ENCODE results near the gene POLE2.
"Not testable (repeated sequence)": the region's sequence is repeated elsewhere in the genome, so short reads cannot be mapped to it uniquely, and the experiment has no call there.

The POLE2 gene, protein sequence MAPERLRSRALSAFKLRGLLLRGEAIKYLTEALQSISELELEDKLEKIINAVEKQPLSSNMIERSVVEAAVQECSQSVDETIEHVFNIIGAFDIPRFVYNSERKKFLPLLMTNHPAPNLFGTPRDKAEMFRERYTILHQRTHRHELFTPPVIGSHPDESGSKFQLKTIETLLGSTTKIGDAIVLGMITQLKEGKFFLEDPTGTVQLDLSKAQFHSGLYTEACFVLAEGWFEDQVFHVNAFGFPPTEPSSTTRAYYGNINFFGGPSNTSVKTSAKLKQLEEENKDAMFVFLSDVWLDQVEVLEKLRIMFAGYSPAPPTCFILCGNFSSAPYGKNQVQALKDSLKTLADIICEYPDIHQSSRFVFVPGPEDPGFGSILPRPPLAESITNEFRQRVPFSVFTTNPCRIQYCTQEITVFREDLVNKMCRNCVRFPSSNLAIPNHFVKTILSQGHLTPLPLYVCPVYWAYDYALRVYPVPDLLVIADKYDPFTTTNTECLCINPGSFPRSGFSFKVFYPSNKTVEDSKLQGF

DNA sequence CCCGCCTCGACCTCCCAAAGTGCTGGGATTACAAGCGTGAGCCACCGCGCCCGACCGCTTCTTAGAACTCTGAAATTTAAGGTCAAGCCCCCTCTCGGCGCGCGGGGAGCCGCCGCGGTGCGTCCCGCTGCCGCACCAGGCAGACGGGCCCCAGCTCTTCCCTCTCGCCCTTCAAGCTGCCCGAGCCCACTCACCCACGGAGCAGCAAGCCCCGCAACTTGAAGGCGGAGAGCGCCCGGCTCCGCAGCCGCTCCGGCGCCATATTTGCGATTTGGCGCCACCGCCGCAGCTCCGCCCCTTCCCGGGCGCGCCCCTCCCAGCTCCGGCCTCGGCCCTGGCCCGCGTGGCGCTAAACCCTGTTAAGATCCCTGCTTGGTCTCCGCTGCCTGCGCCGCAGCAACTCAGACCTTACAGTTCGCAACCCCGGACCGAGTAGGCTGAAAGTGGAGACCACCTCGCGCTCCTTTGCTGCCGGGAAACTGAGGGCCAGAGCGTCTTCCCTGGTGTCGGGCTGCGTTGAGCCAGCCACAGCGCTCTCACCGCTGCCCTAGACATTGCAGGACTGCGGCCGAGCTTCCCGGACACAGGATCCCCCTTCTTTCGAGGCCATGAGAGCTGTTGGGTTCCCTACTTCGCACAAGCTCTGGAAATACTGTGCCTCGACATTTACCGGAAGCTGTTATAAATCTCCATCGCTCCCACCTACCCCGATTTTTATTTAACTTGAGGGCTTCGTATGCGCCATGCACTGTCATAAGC, at the start of gene POLE2:
Gene POLE2 (minus strand): TSS at position 273 of the 759 bp plus-strand sequence. CDS start 11 bp downstream, at position 262.
- DNase-seq (ENCODE audit: low spot score) = peak; percentile 79

GRCh38 chr14:49735669-49736068, 47.7 kb upstream of the POLE2 start:
- not testable (repeated sequence) for DNase-seq (ENCODE audit: low spot score)

DNA sequence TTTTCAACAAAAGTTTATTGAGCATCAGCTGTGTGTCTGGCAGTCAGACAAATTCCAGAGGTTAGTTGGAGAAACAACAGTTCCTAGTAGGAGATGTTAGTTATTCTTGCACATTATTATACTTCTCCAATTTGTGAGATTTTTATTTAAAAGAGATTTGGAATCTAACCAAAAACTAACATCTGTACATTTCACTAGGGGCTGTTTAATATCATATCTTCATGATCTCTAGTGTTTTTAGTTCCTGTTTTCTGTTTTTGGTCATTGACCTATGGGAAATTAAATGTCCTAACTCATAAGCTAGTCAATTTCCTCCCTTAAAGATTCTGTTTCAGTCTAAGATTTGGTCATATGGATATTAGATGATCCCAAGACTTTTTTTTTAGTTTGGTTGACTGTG, 45.8 kb upstream of the POLE2 start:
- no peak for DNase-seq (ENCODE audit: low spot score)

GRCh38 chr14:49732896-49733295, 44.9 kb upstream of the POLE2 start:
- no peak for DNase-seq (ENCODE audit: low spot score)

- DNase-seq (ENCODE audit: low spot score) = no peak
These were observed 39.2 kb upstream of the POLE2 start for GRCh38 chr14:49727171-49727570.

DNA sequence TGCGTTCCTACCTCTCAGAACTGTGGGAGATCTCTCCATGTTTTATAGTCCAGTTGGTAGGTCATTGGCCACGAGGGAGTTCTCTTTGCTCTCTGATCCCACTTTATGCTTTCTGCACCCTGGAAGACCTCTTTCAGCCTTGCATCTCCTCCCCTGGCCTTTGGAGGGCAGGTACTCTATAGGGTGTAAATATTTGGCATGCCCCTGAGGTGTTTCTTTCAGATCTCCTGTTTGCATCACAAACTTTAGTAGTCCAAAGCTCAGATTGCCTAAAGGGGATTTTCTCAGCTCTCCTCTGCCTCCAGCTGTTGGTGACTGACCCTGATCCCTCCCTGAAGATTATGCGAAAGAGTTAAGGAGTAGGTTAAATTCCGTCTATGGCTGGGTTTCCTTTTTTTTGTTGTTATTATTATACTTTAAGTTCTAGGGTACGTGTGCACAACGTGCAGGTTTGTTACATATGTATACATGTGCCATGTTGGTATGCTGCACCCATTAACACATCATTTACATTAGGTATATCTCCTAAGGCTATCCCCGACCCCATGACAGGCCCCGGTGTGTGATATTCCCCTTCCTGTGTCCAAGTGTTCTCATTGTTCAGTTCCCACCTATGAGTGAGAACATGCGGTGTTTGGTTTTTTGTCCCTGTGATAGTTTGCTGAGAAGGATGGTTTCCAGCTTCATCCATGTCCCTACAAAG, 33.9 kb upstream of the POLE2 start:
- DNase-seq (ENCODE audit: low spot score) = not testable (repeated sequence)

DNA sequence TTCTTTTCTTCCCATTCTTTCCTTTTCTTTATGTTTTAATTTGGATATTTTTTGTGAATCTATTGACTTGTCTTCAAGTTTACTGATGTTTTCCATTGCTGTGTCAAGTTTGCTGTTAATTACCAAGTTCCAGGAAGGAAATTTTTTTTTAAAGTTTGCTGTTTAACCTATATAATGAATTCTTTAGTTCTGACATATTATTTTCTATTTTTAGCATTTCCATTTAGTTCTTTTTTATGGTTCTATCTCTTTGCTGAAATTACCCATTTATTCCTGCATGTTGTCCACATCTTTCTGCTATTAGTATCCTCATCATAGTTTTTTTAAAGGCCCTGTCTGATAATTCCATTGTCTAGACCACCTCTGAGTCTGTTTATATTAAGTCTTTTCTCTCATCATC, 32.7 kb upstream of the POLE2 start:
- no peak for DNase-seq (ENCODE audit: low spot score)

GRCh38 chr14:49710993-49711392, 23.0 kb upstream of the POLE2 start:
- DNase-seq (ENCODE audit: low spot score) = not testable (repeated sequence)

DNA sequence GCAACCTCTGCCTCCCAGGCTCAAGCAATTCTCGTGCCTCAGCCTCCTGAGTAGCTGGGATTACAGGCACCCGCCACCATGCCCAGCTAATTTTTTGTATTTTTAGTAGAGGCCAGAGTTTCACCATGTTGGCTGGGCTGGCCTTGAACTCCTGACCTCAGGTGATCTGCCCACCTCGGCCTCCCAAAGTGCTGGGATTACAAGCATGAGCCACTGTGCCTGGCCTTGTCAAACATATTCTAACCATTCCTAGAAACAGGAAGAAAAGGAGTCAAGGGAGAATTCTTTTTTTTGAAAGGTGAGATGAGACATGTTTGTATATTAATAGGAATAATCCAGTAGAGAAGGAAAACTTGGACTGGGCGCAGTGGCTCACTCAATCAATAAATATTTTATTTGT, 16.5 kb upstream of the POLE2 start:
- not testable (repeated sequence) for DNase-seq (ENCODE audit: low spot score)

- DNase-seq (ENCODE audit: low spot score) = no peak
These were observed 16.0 kb upstream of the POLE2 start for GRCh38 chr14:49703965-49704364.

- no peak for DNase-seq (ENCODE audit: low spot score)
These were observed 14.7 kb upstream of the POLE2 start for GRCh38 chr14:49702725-49703124.

DNA sequence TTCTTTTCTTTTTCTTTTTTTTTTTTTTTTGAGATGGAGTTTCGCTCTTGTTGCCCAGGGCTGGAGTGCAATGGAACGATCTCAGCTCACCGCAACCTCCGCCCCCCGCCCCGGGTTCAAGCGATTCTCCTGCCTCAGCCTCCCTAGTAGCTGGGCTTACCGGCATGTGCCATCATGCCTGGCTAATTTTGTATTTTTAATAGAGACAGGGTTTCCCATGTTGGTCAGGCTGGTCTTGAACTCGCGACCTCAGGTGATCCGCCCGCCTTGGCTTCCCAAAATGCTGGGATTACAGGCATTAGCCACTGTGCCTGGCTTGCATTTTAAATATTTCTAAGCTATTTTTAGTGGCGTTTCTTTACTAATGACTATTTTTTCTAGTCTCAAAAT, 5.7 kb upstream of the POLE2 start:
- DNase-seq (ENCODE audit: low spot score) = not testable (repeated sequence)

- peak; percentile 76 for DNase-seq (ENCODE audit: low spot score)
These were observed 5.1 kb upstream of the POLE2 start, which contains the start of gene KLHDC1 for GRCh38 chr14:49692811-49693734. Gene KLHDC1, plus strand, starts transcription at chr14:49693120. Its CDS starts 75 bp downstream, at chr14:49693195.

DNA sequence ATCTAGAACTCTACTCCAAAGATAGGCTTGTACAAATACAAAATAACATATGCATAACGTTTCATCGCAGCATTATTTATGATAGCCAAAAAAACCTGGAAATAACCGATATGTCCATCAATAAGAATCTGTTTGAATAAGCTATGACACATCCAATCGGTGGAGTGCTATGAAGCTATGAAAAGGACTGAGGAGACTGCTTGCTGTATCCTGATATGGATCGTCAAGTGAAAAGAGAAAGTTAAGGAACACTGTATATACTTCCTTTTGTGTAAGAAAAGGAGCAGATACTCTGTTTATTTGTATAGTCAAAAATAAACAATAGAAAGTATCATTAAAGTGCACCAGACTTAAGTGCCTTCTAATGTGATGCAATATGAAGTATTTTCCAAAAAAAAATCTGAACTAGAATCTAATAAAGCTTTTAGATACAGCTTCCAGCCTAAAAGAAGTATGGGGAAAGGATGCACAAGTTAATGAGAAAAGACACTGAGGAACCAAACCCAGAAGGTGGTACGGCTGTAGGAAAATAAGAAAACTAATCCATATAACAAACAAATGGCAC, 4.3 kb upstream of the POLE2 start:
- DNase-seq (ENCODE audit: low spot score) = no peak

GRCh38 chr14:49691031-49691430, 3.0 kb upstream of the POLE2 start:
- DNase-seq (ENCODE audit: low spot score) = no peak

DNA sequence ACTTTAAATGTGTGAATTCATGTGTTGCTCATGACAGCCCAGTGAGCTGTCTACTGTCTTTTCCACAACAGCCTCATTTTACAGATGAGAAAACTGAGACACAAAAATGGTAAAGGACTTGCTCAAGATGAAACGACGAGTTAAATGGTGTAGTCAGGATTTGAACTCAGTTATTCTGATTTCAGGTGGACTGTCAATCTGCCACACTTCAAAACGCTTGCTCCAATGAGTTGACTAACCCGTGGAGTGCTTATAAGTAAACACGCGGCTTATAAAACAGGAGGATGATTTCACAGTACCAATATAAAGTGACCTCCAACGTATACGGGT, 652 bp upstream of the POLE2 start:
- no peak for DNase-seq (ENCODE audit: low spot score)

- no peak for DNase-seq (ENCODE audit: low spot score)
These were observed 1.6 kb downstream of the POLE2 start for GRCh38 chr14:49686425-49686824.

GRCh38 chr14:49679271-49679670, 8.7 kb downstream of the POLE2 start:
- no peak for DNase-seq (ENCODE audit: low spot score)

DNA sequence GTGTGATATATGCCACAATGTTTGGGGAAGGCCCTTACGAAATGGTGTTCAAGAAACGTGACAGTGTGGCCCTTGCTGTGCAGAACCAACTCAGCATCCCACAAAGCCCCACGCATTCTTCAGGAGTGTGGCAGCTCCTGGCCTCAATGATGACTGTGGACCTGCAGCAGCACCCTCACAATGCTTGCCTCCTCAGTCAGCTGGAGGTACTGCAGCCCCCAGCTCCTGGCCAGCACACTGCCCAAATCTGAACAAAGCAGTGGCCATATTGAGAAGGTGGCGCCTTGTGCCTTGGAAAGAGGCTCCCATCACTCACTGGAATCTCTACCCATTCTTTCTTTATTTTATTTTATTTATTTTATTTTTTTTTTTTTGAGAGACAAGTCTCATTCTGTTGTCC, 10.4 kb downstream of the POLE2 start:
- no peak for DNase-seq (ENCODE audit: low spot score)

- DNase-seq (ENCODE audit: low spot score) = no peak
These were observed 14.4 kb downstream of the POLE2 start for GRCh38 chr14:49673586-49673985.

DNA sequence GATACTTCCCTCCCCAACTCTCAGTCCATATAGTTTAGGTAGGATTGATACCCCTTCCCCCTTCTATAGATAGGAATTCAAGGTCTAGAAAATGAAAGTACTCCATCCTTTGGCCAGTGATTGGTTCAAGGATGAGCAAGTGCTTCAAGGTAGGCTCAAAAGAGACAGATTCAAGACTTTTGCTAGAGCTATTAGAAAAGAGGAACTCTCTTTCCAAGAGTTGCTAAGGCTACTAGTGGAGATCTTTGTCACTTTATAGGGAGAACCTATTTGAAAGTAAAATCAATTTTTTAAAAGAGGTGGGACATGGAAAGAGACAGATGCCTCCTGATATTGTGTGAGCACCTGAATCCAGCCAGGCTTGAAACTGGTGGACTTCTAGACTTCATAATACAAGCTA, 17.5 kb downstream of the POLE2 start:
- DNase-seq (ENCODE audit: low spot score) = no peak
